H1 (cell line): Measurements from ENCODE around the gene APBB3. TPM values are rescaled to one million over a fixed set of nuclear protein-coding genes. Genes with fewer than 3 reads are reported as not detected.

ENCODE experiments used
- CTCF ChIA-PET: fragments of 300-600 bp; sonication (Branson Sonifier 250); formaldehyde crosslinking; loops from one replicate; lab custom pipeline; 2021; ENCODE audit not compliant: partially characterized antibody; lab: Charles Lee
- POLR2A ChIA-PET: fragments of 300-600 bp; sonication (Branson Sonifier 250); formaldehyde crosslinking; loops from one replicate; lab custom pipeline; 2021; ENCODE audit warnings: inconsistent platforms; ENCODE audit not compliant: partially characterized antibody; lab: Charles Lee
- DNase-seq, 2 experiments: peaks; one replicate each; pipeline versions ENCODE4 v3.0.0 to v3.0.0-alpha.2; 2010 to 2022; ENCODE audit warnings: low spot score in 2 of 2, low read depth in 1 of 2, mixed read lengths in 1 of 2
- FAIRE-seq: peaks from 2 replicates; lab custom pipeline; 2011; peaks lifted over from hg19 to GRCh38; lab: Jason Lieb, UNC
- H2AFZ ChIP-seq: 2 replicates; pipeline ENCODE4 v1.8.1; 2012; ENCODE audit warnings: low read length, inconsistent platforms
- H2AK5ac ChIP-seq: 2 replicates; pipeline ENCODE4 v1.6.1; 2013; ENCODE audit warnings: low read depth, low read length
- H2BK120ac ChIP-seq: replicated peaks from 2 replicates; pipeline ENCODE3; 2013; ENCODE audit warnings: low read depth, low read length, inconsistent platforms
- H2BK12ac ChIP-seq: 2 replicates; pipeline ENCODE4 v1.6.1; 2013; ENCODE audit warnings: low read depth, low read length
- H2BK15ac ChIP-seq: 2 replicates; pipeline ENCODE4 v1.6.1; 2013; ENCODE audit warnings: low read length
- H2BK20ac ChIP-seq: 2 replicates; pipeline ENCODE4 v1.6.1; 2013; ENCODE audit warnings: low read length
- H2BK5ac ChIP-seq: 2 replicates; pipeline ENCODE4 v1.6.1; 2013; ENCODE audit warnings: low read depth, low read length
- H3K14ac ChIP-seq: 2 replicates; pipeline ENCODE4 v1.6.1; 2013; ENCODE audit warnings: inconsistent platforms; ENCODE audit not compliant: insufficient read length
- H3K18ac ChIP-seq: 2 replicates; pipeline ENCODE4 v1.6.1; 2013; ENCODE audit warnings: low read length; ENCODE audit errors: extremely low read depth
- H3K23ac ChIP-seq: 2 replicates; pipeline ENCODE4 v1.6.1; 2013; ENCODE audit warnings: inconsistent platforms; ENCODE audit not compliant: insufficient read length
- H3K23me2 ChIP-seq: 2 replicates; pipeline ENCODE4 v1.6.1; 2013; ENCODE audit warnings: low read depth, low read length
- H3K27ac ChIP-seq: 2 replicates; pipeline ENCODE4 v1.6.1; 2011; ENCODE audit warnings: low read depth, low read length, inconsistent platforms
- H3K27me3 ChIP-seq, 4 experiments: replicated peaks in 1 of 4; 1 replicate in 1 of 4; 2 replicates in 3 of 4; pipeline versions ENCODE4 v1.6.1 to v1.8.1; 2011 to 2013; ENCODE audit warnings: low read length in 3 of 4, mild to moderate bottlenecking in 3 of 4, inconsistent platforms in 2 of 4, mixed read lengths in 2 of 4, moderate library complexity in 1 of 4; ENCODE audit not compliant: control insufficient read depth in 3 of 4, insufficient read depth in 3 of 4; ENCODE audit errors: extremely low read depth in 1 of 4
- H3K36me3 ChIP-seq, 4 experiments: 2 replicates each; pipeline versions ENCODE4 v1.6.1 to v1.8.1; 2011 to 2013; ENCODE audit warnings: mild to moderate bottlenecking in 4 of 4, low read length in 3 of 4, moderate library complexity in 2 of 4, control low read depth in 1 of 4, inconsistent platforms in 1 of 4; ENCODE audit not compliant: insufficient read depth in 4 of 4, control insufficient read depth in 2 of 4
- H3K4ac ChIP-seq: replicated peaks from 2 replicates; pipeline ENCODE3; 2013; ENCODE audit warnings: low read length, low read depth, mixed read lengths, inconsistent platforms; ENCODE audit not compliant: insufficient read length
- H3K4me1 ChIP-seq, 4 experiments: replicated peaks in 1 of 4; 1 replicate in 1 of 4; 2 replicates in 3 of 4; pipeline versions ENCODE4 v1.6.1 to v1.8.1; 2011 to 2013; ENCODE audit warnings: low read length in 3 of 4, inconsistent platforms in 2 of 4, mixed read lengths in 1 of 4; ENCODE audit not compliant: insufficient read depth in 4 of 4, control insufficient read depth in 3 of 4
- H3K4me2 ChIP-seq, 2 experiments: 2 replicates each; pipeline versions ENCODE4 v1.6.1 to v1.8.1; 2011 to 2013; ENCODE audit warnings: low read depth in 2 of 2, low read length in 2 of 2, control low read depth in 1 of 2, inconsistent platforms in 1 of 2, mild to moderate bottlenecking in 1 of 2; ENCODE audit not compliant: insufficient read depth in 1 of 2
- H3K4me3 ChIP-seq, 4 experiments: fragments of 200-600, 300-600 bp in 1 of 4; sonication (generic), shearing (Covaris generic), sonication (Bioruptor Twin) in 1 of 4; 2 replicates each; pipeline versions ENCODE4 v1.5.1 to v1.8.1; 2011 to 2016; ENCODE audit warnings: low read length in 4 of 4, low read depth in 3 of 4, control low read depth in 2 of 4, inconsistent platforms in 2 of 4, mild to moderate bottlenecking in 2 of 4, mixed read lengths in 1 of 4, moderate library complexity in 1 of 4; ENCODE audit not compliant: insufficient read depth in 2 of 4; ENCODE audit errors: extremely low read depth in 1 of 4
- H3K56ac ChIP-seq: replicated peaks from 2 replicates; pipeline ENCODE3; 2013; ENCODE audit warnings: low read depth, mild to moderate bottlenecking, mixed read lengths, low read length, inconsistent platforms; ENCODE audit not compliant: insufficient read length
- H3K79me1 ChIP-seq: 2 replicates; pipeline ENCODE4 v1.6.1; 2013; ENCODE audit warnings: low read depth, low read length, control low read depth
- H3K79me2 ChIP-seq, 2 experiments: 2 replicates each; pipeline versions ENCODE4 v1.6.1 to v1.8.1; 2012 to 2013; ENCODE audit warnings: low read length in 2 of 2, mild to moderate bottlenecking in 2 of 2, inconsistent platforms in 1 of 2; ENCODE audit not compliant: insufficient read depth in 2 of 2, control insufficient read depth in 1 of 2
- H3K9ac ChIP-seq, 4 experiments: replicated peaks in 1 of 4; 1 replicate in 1 of 4; 2 replicates in 3 of 4; pipeline versions ENCODE4 v1.6.1 to v1.8.1; 2011 to 2013; ENCODE audit warnings: low read depth in 3 of 4, low read length in 3 of 4, control low read depth in 2 of 4, mild to moderate bottlenecking in 2 of 4, moderate library complexity in 2 of 4, inconsistent platforms in 1 of 4; ENCODE audit errors: extremely low read depth in 1 of 4
- H3K9me3 ChIP-seq, 2 experiments: 2 replicates each; pipeline versions ENCODE4 v1.6.1 to v1.8.1; 2012 to 2013; ENCODE audit warnings: mild to moderate bottlenecking in 2 of 2, moderate library complexity in 2 of 2, control low read depth in 1 of 2, inconsistent platforms in 1 of 2, low read depth in 1 of 2, low read length in 1 of 2, mixed read lengths in 1 of 2; ENCODE audit not compliant: insufficient read depth in 2 of 2
- H4K20me1 ChIP-seq, 2 experiments: replicated peaks in 1 of 2; 2 replicates each; pipeline versions ENCODE3 to v1.8.1; 2011 to 2013; ENCODE audit warnings: inconsistent platforms in 2 of 2, low read length in 2 of 2, mild to moderate bottlenecking in 1 of 2; ENCODE audit not compliant: insufficient read depth in 2 of 2, control insufficient read depth in 1 of 2
- H4K5ac ChIP-seq: 2 replicates; pipeline ENCODE4 v1.6.1; 2013; ENCODE audit warnings: low read length, low read depth, mixed read lengths, inconsistent platforms; ENCODE audit not compliant: insufficient read length
- H4K8ac ChIP-seq: 2 replicates; pipeline ENCODE4 v1.8.0; 2013; ENCODE audit warnings: mild to moderate bottlenecking, moderate library complexity, low read length, inconsistent platforms; ENCODE audit not compliant: insufficient read depth; ENCODE audit errors: extremely low read depth
- H4K91ac ChIP-seq: replicated peaks from 2 replicates; pipeline ENCODE3; 2013; ENCODE audit warnings: low read length, mixed read lengths, inconsistent platforms; ENCODE audit not compliant: insufficient read length
- CEBPB ChIP-seq: IDR thresholded peaks from 2 replicates; pipeline ENCODE4 v1.6.1; 2012; ENCODE audit warnings: low read depth, low read length
- JUN ChIP-seq: IDR thresholded peaks from 2 replicates; pipeline ENCODE4 v1.6.1; 2011; ENCODE audit warnings: low read depth, mild to moderate bottlenecking, improper control_type of control experiment, low read length
- WGBS, 2 experiments: shearing (Covaris generic) in 1 of 2; methylation state at CpG; one replicate each; pipeline versions ENCODE4 v1.1.6 to v1.1.7; 2013 to 2015; ENCODE audit warnings: low lambda C conversion rate in 2 of 2, mixed read lengths in 2 of 2, inconsistent platforms in 1 of 2, low coverage in 1 of 2, missing lambda C conversion rate in 1 of 2; ENCODE audit not compliant: insufficient replicate concordance in 2 of 2, insufficient coverage in 1 of 2, insufficient read length in 1 of 2; ENCODE audit errors: extremely low coverage in 1 of 2, missing lambda C conversion rate in 1 of 2; 5-methylcytosine and 5-hydroxymethylcytosine counted together
- polyA plus RNA-seq, 7 experiments: library from polyadenylated mRNA; depleted of rRNA in 3 of 7; stranded (reverse) in 5 of 7; unstranded in 2 of 7; fragments of >200 nt in 5 of 7; fragments of 200-250 nt in 2 of 7; gene quantifications; 1 replicate in 5 of 7; 2 replicates in 1 of 7; 4 replicates in 1 of 7; pipeline versions ENCODE4 v1.2.1 to v1.2.3, GENCODE V29; 2011 to 2013; ENCODE audit warnings: missing spikeins in 2 of 7, mixed read lengths in 2 of 7
- total RNA-seq: library from RNA; stranded (reverse); fragmentation: NEBNext Ultra II Directional; extraction: Animal tissue kit (Norgen Biotek cat#: 25700); gene quantifications from 2 replicates; pipeline ENCODE4 v1.2.1, GENCODE V29; 2021

Gene APBB3
- total and polyA plus RNA-seq, 2 of the 8 experiments (the other 6 are each of a cell fraction or from before 2014, with no cell fraction given), result 16.0 to 21.9 TPM

DNA sequence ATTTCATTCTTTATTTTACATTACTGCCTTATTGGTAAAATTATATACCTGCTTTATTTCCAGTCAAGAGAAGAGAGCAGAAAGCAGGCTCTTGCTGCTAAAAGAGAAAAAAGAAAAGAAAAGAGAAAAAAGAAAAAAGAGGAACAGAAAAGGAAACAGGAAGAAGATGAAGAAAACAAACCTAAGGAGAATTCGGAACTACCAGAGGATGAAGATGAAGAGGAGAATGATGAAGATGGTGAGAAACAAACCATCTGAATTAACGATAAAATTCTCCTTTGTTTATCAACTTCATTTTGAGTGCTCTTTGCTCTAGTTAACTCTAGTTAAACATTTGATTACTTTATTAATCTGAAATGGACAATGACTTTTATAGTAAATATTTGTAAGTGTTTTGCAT is 40.4 kb downstream of the APBB3 start:
- Histone ChIP-seq H4K91ac (no peak overlapping the region), H3K23me2 (no peaks in the 10 kb centered on the region), H3K4me1 (no peaks in the 10 kb centered on the region), H3K4me2 (no peak overlapping the region), H3K9ac (no peak overlapping the region), H2BK120ac (no peak overlapping the region), H3K18ac (no peak overlapping the region), H4K20me1 (no peaks in the 10 kb centered on the region), H2AK5ac (no peak overlapping the region), H3K14ac (no peak overlapping the region), H2BK15ac (no peak overlapping the region), H3K56ac (no peak overlapping the region), H3K4me3 (no peak overlapping the region), H3K79me2 (no peaks in the 10 kb centered on the region)
- CTCF ChIA-PET, result no interaction called here
- TF ChIP-seq JUN (no peak), CEBPB (no peak)
- TF ChIP-seq, all 59 proteins: peak for 0
- Histone ChIP-seq H4K8ac (no peak overlapping the region), H2AFZ (no peak overlapping the region), H3K9me3 (no peaks in the 10 kb centered on the region), H3K79me1 (no peaks in the 10 kb centered on the region), H3K23ac (no peak overlapping the region), H3K4ac (no peak overlapping the region), H2BK12ac (no peak overlapping the region), H3K36me3 (peaks cover 14 to 55% (median 26%) of the 10 kb centered on the region in 4 experiments; a peak in 7 of 8 replicates), H3K27me3 (no peaks in the 10 kb centered on the region), H2BK5ac (no peak overlapping the region), H3K27ac (no peak overlapping the region), H2BK20ac (no peak overlapping the region), H4K5ac (no peak overlapping the region)
- WGBS, 2 experiments, result 94% methylated on average over 2 of the region's 2 CpGs; no CpG with 5 or more reads in 1 of the 2 experiments
- FAIRE-seq (no peak), DNase-seq (no peak)
- POLR2A ChIA-PET, result no interaction called here
